Progenitor cell of endocrine pancreas (in vitro differentiated cells): ENCODE results near the gene BCL2L1. TPM values are rescaled to one million over a fixed set of nuclear protein-coding genes. Genes with fewer than 3 reads are reported as not detected.
A peak's percentile ranks its signal among the peaks of the same experiment; 100 is the strongest.

Experiments used
- DNase-seq: peaks from one replicate; pipeline ENCODE4 v3.0.0; 2021; ENCODE audit warnings: low spot score; ENCODE audit not compliant: unreplicated experiment
- H3K27ac Mint-ChIP-seq: 2 replicates; pipeline ENCODE4 v1.8.0; 2021; ENCODE audit warnings: mild to moderate bottlenecking, moderate library complexity, mixed read lengths
- H3K27me3 Mint-ChIP-seq: 2 replicates; pipeline ENCODE4 v1.8.0; 2021; ENCODE audit warnings: mixed read lengths
- H3K36me3 Mint-ChIP-seq: 2 replicates; pipeline ENCODE4 v1.8.0; 2022; ENCODE audit warnings: mixed read lengths; ENCODE audit not compliant: insufficient read depth
- H3K4me1 Mint-ChIP-seq: 2 replicates; pipeline ENCODE4 v1.8.0; 2021; ENCODE audit warnings: low read depth, mixed read lengths
- H3K4me3 Mint-ChIP-seq: 2 replicates; pipeline ENCODE4 v1.8.0; 2021; ENCODE audit warnings: low read depth, mild to moderate bottlenecking, moderate library complexity, mixed read lengths
- H3K9me3 Mint-ChIP-seq: 2 replicates; pipeline ENCODE4 v1.8.0; 2021; ENCODE audit warnings: low read depth, mixed read lengths
- CTCF ChIP-seq: fragments of 200-600 bp; sonication (generic); IDR thresholded peaks from one replicate; pipeline ENCODE4 v1.5.0; 2021; ENCODE audit warnings: antibody characterized with exemption, mild to moderate bottlenecking; ENCODE audit not compliant: unreplicated experiment
- total RNA-seq: library from RNA; stranded (reverse); gene quantifications from 2 replicates; pipeline ENCODE4 v1.2.1, GENCODE V29; 2021

BCL2L1 gene
- total RNA-seq, 1 donor from 2014 or later, result 130 TPM

GRCh38 chr20:31676609-31676989 is 46.1 kb downstream of the BCL2L1 start:
- no peak for DNase-seq
- TF ChIP-seq CTCF, result no peak
- H3K4me1 Mint-ChIP-seq, result peaks cover 51% of the 10 kb centered on the region
- H3K36me3 Mint-ChIP-seq, result peaks cover 29% of the 10 kb centered on the region
- H3K27me3 Mint-ChIP-seq, result no peaks in the 10 kb centered on the region
- H3K9me3 Mint-ChIP-seq, result no peaks in the 10 kb centered on the region
- peak overlapping the region; percentile 89 for H3K27ac Mint-ChIP-seq
- H3K4me3 Mint-ChIP-seq, result no peak overlapping the region

DNA sequence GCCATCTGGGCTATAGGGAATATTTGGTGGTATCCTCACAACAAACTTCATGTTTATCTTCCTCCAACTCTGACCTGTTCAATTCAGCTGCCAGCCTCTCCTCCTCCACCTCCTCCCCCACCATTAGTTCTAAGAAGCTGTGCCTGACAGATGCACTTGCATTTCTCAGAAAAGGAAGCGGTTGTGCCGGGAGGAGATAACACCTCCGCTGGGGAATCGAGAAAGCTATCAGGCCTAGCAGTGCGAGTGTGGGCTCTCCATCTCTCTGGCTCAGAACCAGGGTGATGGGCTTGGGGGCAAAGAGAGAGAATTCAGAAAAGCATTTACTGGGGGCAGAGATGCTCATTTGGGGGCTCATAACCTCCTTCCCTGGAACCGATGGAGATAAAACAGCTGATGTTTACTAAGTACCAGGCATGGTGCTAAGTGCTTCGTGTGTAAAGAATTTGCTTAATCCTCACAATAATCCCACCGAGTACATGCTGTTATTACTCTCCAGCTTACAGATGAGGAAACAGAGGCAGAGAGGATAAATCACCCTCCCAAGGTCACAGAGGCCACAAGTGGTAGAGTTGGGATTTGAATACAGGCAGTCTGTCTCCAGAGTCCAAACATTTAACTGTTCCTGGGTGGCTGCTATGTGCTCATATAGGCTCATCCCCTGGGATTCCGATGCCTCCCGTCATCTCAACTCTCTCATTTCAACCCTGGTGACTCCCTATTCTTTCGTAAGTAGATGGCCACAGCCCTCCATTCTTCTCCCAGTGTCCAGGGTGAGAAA is 46.6 kb downstream of the BCL2L1 start:
- peaks cover 26% of the 10 kb centered on the region for H3K36me3 Mint-ChIP-seq
- no peak for TF ChIP-seq CTCF
- H3K27ac Mint-ChIP-seq, result peak overlapping the region; percentile 89
- no peaks in the 10 kb centered on the region for H3K9me3 Mint-ChIP-seq
- DNase-seq, result no peak
- no peaks in the 10 kb centered on the region for H3K27me3 Mint-ChIP-seq
- no peak overlapping the region for H3K4me3 Mint-ChIP-seq
- H3K4me1 Mint-ChIP-seq, result peaks cover 52% of the 10 kb centered on the region

DNA sequence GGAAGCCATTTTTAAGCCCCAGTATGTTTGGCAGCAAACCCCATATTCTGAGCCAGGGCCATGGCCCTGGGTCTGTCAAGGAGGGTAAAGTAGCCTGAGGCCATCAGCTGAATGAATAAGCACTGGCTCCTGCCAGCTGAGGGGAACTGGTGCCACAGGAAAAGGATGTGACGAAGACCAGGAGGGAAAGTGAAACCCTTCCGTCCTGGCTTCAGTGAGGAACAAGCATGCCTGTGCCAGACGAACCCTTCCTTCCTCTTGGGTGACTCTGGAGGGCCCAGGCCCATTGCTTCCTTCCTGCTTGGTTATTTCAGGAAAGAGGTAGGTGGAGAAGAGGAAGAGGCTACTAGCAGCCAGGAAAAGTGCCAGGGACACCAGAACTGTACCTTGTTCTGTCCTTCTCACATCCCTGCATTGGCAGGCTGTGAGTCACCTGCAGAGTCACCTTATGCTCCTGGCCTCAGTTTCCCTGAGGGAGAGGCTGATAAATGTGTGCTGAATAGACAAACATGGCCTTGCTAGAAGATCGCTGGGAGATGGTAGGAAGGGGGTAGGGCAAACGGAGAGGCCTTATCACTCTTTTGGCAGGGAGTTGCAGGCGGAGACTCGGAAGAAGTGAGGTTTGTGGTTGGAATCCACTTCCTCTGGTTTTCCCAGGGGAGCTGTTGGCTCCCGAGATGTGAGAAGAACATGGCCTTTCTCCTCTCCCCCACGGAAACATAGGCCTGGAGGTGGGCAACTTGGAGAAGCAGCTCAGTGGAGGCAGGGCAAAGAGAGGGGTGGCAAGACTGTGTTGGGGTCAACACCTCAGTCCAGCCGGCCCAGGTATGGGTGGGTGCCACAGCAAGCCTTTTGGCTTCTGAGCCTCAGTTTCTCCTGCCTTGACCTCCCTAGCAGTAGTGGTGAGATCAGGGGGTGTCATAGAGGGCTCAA is 47.5 kb downstream of the BCL2L1 start:
- H3K4me3 Mint-ChIP-seq, result no peak overlapping the region
- TF ChIP-seq CTCF, result no peak
- peaks cover 20% of the 10 kb centered on the region for H3K36me3 Mint-ChIP-seq
- no peaks in the 10 kb centered on the region for H3K27me3 Mint-ChIP-seq
- H3K27ac Mint-ChIP-seq, result peak overlapping the region; percentile 23
- peaks cover 48% of the 10 kb centered on the region for H3K4me1 Mint-ChIP-seq
- DNase-seq, result no peak
- no peaks in the 10 kb centered on the region for H3K9me3 Mint-ChIP-seq

- no peak for TF ChIP-seq CTCF
- Mint-ChIP-seq H3K4me3 (no peak overlapping the region), H3K9me3 (no peaks in the 10 kb centered on the region), H3K36me3 (peaks cover 23% of the 10 kb centered on the region), H3K27ac (peak overlapping the region; percentile 19), H3K4me1 (peaks cover 42% of the 10 kb centered on the region), H3K27me3 (no peaks in the 10 kb centered on the region)
- DNase-seq, result no peak
Observed at GRCh38 chr20:31673943-31674463, 48.7 kb downstream of the BCL2L1 start.

- Mint-ChIP-seq H3K27ac (no peak overlapping the region), H3K4me3 (no peak overlapping the region)
Observed at GRCh38 chr20:31673435-31673834, 49.2 kb downstream of the BCL2L1 start.

More at GRCh38 chr20:31673435-31673834, 49.2 kb downstream of the BCL2L1 start:
- no peaks in the 10 kb centered on the region for H3K27me3 Mint-ChIP-seq
- H3K4me1 Mint-ChIP-seq, result peaks cover 36% of the 10 kb centered on the region
- no peak for TF ChIP-seq CTCF
- no peaks in the 10 kb centered on the region for H3K9me3 Mint-ChIP-seq
- DNase-seq, result no peak
- H3K36me3 Mint-ChIP-seq, result peaks cover 22% of the 10 kb centered on the region
